Kidney tubule cell (primary cell): ENCODE results near the gene ZNF280C.
"Not testable (repeated sequence)": the region's sequence is repeated elsewhere in the genome, so short reads cannot be mapped to it uniquely, and the experiment has no call there.

Source experiments
- DNase-seq: peaks from one replicate; pipeline ENCODE4 v3.0.0-alpha.2; 2018; ENCODE audit warnings: low spot score

ZNF280C gene, protein sequence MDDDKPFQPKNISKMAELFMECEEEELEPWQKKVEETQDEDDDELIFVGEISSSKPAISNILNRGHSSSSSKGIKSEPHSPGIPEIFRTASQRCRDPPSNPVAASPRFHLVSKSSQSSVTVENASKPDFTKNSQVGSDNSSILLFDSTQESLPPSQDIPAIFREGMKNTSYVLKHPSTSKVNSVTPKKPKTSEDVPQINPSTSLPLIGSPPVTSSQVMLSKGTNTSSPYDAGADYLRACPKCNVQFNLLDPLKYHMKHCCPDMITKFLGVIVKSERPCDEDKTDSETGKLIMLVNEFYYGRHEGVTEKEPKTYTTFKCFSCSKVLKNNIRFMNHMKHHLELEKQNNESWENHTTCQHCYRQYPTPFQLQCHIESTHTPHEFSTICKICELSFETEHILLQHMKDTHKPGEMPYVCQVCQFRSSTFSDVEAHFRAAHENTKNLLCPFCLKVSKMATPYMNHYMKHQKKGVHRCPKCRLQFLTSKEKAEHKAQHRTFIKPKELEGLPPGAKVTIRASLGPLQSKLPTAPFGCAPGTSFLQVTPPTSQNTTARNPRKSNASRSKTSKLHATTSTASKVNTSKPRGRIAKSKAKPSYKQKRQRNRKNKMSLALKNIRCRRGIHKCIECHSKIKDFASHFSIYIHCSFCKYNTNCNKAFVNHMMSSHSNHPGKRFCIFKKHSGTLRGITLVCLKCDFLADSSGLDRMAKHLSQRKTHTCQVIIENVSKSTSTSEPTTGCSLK

DNA sequence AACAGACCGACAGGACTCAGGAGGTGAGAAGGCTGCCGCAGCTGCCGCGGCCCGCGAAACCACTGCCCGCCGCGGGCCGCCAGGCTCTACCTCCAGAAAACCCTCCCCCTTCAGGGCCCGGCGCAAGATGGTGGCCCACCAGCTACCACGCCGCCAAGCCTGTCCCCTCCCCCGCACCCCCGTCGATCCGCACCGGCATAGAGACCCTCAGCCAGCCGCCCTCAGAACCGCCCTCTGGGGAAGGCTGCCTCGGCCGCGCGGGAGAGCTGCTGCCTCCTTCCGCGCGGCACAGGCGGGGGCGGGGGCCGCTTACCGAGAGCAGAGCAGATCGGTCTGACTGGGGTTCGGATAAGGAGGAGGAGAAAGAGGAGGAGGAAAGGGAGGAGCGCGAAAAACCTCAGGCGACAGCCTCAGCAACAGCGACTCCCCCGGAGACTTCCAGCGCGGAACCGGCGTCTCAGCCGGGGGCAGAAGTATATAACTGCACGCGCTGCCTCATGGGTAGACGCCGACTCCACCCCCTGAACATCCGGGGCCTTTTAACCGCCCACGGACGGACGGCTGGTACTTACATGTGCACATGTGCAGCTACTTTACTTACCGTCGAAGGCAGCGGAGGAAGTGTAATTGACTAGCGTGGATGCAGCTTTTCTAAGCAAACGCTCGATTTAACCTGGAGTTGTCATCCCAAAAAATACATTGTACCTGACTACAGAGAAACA, at the start of gene ZNF280C:
Gene ZNF280C (minus strand): TSS at position 451 of the 722 bp plus-strand sequence. CDS start 8,450 bp downstream, outside the sequence.
- DNase-seq = peak; percentile 94

DNA sequence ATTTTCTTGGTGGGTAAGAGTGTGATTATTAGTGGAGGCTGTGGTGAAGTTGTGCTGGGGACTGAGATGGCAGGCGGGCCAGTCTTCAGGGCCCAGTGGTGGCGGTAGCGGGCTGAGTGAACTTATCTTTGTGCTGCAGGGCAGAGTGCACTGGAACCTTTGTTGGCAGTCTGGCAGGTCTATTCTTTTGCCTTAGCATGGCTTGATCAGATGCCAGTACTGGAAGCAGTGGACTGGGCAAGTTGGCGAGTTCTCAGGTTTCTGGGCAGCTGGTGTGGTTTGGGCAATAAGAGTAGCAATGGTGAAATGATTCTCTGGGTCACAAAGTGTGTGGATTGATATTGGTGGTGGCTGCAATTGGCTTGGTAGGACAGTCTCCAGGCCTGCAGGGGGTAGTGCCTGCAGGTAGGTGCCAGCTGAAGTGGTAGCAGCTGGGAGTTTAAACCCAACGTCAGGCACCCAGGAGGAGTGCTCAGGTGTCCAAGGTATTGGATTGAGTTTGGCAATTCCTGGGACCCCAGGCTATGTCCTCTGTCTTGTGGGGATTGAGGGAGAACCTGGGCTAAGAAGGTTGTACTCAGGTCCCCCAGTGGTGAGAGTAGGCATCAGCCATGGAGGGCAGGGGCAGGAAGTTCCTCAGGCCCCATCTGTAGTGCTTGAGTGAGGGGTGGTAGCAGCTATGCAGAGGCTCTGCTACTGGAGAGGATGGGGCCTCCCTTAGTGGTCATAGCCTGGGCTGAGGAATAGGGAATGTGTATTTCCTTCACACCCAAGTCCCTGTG, 36.1 kb upstream of the ZNF280C start:
- no peak for DNase-seq

DNA sequence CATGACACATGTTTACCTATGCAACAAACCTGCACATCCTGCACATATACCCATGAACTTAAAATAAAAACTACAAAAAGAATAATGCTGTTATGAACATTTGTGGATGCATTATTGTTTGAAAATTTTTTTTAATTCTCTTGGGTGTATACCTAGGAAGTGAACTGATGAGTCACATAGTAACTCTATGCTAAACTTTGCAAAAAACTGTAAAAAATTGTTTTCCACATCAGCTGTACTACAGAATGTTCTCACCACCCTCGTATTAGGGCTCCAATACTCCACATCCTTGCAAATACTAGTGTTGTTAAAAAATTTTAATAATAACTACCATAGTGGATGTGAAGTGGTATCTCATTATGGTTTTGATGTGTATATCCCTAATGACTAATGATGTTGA, 33.3 kb upstream of the ZNF280C start:
- no peak for DNase-seq

DNA sequence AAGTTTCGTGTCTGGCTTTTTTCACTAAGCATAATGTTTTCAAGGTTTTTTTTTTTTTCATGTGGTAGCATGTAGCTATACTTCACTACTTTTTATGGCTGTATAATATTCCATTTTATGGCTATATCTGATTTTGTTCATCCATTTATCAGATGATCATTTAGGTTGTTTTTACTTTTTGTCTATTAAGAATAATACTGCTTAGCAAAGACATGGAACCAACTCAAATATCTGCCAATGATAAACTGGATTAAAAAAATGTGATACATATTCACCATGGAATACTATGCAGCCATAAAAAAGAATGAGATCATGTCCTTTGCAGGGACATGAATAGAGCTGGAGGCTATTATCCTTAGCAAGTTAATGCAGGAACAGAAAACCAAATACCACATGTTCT, 32.7 kb upstream of the ZNF280C start:
- DNase-seq = no peak

DNA sequence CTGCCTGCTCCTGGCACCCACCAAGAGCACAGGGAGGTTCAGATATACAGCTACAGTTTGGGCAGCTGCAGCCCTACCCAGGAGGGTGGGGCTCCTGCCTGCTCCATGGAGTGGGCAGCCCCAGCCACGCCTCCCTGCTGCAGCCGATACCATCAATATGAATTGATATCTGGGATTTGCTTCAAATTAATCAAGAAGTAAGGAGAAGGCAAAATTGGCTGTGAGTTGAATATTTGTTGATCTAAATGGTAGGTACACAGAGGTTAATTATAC, 31.2 kb upstream of the ZNF280C start:
- DNase-seq = no peak

DNA sequence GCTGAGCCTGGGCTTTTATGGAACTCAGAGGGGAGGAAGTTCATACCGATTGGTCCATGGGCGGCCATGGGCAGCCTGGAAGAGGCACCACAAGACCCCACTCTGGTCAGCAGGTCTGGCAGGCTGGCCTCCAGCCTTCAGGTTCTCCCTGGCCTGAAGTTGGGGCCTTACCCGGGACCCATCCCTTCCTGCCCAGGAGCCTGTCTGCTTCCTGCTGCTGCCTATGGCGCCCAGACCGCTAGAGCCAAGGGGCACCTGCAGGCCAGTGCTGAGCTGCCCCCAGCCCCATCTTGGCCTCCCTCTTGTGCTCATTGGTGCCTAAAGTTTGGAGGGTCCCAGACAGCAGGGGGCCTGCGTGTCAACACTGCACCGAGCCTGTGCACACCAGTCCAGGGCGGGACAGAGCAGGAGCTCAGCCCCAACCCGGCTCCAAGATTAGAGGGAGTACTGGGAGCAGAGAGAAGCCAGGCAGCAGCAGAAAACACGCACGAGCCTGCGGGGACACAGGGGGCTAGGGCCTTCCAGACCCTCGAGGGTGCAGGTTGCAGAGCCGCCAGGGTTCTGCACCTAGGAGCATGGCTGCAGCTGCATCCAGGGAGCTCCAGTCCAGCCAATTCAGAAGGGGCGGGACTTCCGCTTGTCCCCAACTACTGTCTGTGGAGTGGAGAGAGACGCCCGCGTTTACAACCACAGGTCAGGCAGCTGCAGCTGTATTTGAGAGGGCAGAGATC, 30.7 kb upstream of the ZNF280C start:
- DNase-seq = no peak

DNA sequence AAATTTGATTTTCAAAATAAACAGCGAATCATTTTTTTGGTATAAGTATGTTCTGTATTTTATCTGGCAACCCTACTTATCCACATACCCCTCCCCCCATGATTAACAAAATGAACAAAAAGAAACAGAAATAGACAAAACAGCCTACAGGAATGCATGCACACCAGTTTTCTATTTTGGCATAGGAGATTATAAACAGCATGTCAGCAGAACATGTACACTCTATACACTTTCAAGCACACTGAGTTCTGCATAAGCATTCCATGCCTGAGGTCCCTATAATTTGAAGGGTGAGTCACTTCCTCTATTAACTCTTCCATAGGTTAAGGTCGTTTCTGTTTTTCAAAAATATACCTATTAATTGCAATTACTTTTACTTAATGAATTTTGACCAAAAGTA, 28.0 kb upstream of the ZNF280C start:
- no peak for DNase-seq

DNA sequence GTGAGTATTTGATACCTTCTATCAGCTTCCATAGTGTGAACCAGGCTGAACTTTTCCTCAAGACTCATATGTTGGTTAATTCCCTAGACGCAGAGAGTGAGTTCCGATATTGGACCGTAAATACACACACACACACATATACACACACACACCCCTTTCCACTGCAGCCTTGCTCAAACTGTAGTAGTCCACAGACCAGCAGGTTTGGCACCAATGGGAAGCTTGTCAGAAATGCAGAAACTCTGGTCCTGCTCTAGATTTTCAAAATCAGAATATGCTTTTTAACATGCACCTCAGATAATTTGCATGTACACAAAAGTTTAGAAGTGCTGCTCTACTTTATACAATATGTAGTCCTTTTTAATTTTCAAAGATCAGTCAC, 27.6 kb upstream of the ZNF280C start:
- no peak for DNase-seq

DNA sequence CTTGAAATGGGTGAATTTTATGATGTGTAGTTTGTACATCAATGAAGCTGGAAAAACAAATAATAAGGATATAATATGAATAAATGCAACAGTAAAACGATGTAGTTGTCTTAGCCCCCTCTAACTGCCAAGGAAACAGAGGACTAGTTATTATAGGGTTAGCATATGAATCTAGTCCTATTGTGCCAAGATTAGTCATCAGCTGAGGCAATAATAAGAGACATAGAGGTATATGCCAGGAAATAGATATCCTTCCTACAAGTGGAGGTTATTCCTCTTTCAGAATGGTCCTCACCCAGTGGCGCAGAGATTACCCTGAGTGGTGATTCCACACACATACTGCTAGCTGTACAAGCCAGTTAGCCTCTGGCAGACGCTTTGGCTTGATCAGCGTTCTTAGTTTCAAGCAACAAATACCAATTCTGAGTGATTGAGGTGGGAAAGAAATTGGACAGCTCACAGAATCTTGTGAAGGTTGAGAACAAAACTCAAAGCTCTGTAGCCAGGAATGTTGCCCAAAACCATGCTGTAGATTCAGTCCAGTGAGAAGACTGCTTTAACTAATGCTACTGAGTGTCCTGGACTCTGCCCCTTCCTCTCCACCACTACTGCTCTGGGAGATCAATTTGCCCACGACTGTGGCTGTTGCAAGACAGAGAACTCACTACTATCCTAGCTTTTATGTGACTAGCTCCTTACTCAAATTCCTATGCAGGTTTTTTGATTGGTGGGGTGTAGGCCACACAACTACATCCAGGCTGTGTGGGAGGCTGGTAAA, 27.0 kb upstream of the ZNF280C start:
- DNase-seq = no peak

DNA sequence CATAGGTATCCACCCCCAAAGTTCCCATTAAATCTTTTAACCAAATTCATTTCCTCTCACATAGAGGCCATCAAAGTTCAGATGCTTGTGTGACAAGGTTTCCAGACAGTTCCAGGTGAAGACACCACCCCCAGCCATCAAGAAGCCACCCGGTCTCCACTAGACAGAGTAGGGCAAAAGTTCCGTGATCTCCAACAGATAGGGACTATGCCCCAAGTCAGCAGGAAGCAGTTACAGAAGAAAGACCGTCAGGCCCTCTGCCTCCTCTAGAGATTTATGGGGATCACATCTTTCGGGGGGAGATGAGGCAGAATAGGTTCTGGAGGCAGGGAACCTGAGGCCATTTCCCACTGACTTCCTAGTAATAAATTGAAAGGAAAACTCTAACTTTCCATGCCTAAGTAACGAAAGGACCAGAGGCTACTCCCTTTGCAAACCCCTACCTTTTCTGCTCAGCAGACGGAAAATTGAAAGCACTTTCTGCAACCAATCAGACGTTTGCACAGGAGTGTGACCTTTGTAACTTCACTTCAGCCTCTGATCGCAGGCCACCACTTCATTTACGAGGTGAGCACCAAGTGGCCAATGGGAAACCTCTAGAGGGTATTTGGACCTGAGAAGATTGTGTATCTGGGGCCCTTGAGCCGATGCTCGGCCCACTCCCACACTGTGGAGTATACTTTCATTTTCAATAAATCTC, 18.5 kb upstream of the ZNF280C start:
- DNase-seq = no peak

DNA sequence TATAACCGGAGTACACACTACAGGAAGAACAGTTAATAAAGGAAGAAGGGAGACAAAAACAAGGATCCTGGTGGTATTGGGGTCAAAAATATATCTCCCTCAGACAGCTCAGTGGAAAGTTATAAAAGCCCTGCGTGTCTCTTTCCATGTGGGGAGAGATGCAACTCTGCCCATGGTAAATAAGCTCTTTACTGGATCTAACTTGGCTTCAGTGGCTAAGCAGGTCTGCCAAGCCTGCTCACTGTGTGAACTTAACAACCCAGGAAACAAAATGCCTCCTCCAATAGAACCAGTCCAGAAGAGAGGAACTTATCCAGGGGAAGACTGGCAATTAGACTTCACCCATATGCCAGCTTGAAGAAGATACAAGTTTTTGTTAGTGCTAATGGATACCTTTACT, 17.0 kb upstream of the ZNF280C start:
- DNase-seq = no peak

DNA sequence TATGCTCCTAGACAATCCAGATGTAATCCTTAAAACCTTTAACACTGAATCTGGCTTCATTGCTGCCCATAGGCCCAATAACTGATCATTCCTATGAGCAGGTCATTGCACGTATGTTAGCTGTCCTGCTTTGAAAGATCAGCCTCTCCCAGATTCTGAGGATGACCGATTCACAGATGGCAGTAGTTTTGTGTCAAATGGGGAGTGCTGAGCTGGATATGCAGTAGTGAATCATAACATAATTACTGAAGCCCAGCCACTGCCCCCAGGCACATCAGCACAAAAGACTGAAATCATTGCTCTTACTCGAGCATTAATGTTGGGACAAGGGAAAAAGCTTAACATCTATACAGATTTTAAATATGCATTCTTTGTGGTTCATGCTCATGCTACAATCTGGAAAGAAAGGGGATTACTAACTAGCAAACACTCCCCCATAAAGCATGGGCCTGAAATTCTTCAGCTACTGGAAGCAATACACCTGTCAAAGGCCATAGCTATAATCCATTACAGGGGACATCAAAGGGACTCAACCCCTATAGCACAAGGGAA, 16.4 kb upstream of the ZNF280C start:
- DNase-seq = no peak

DNA sequence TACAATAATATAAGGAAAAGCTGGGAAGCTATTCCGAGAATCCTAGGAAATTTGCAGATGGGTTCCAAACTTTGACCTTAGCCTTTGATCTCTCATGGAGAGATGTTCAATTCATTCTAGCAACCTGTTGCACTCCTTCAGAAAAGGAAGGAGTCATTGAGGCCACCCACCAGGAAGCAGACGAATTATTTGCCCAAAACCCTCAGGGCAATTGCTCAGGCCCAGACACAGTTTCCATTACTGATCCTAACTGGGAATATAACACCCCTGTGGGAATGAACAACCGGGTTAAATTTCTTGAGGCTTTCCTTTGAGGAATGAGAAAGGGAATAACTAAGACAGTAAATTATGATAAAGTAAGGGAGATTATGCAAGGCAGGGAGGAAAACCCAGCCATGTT, 13.5 kb upstream of the ZNF280C start:
- no peak for DNase-seq

DNA sequence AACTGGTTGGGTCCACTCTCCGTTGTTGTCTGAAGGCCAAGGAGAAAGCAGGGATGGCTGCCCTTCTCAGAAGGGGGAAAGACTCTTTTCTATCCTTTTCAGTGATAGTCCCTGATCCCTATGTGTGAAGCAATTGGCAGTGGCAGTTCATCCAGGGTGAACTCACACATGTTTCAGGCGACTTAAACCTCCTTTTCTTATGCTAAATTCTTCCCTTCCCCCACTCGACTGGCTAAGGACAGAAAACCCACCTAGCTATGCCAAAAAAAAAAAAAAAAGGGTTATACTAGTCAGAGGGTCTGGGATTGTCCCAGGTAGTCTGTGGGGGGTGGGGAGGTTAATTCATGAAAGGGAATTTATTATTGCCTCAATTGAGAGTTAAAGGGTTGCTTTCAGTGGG, 12.2 kb upstream of the ZNF280C start:
- DNase-seq = no peak

DNA sequence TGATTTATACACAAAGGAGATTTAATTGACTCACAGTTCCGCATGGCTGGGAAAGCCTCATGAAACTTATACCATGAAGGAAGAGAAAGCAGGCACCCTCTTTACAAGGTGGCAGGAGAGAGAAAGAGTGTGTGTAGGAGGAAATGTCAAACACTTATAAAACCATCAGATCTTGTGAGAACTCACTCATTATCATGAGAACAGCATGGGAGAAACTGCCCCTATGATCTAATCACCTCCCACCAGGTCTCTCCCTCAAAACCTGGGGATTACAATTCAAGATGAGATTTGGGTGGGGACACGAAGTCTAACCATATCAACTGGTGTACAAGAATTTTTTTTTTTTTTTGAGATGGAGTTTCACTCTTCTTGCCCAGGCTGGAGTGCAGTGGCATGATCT, 3.6 kb upstream of the ZNF280C start:
- peak; percentile 29 for DNase-seq

DNA sequence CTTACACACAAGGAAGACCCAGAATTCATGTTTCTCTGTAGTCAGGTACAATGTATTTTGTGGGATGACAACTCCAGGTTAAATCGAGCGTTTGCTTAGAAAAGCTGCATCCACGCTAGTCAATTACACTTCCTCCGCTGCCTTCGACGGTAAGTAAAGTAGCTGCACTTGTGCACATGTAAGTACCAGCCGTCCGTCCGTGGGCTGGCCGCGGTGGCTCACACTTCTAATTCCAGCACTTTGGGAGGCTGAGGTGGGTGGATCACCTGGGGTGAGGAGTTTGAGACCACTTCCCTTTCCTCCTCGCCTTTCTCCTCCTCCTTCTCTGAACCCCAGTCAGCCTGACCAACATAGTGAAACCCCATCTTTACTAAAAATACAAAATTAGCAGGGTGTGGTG, 692 bp upstream of the ZNF280C start:
- DNase-seq = not testable (repeated sequence)

DNA sequence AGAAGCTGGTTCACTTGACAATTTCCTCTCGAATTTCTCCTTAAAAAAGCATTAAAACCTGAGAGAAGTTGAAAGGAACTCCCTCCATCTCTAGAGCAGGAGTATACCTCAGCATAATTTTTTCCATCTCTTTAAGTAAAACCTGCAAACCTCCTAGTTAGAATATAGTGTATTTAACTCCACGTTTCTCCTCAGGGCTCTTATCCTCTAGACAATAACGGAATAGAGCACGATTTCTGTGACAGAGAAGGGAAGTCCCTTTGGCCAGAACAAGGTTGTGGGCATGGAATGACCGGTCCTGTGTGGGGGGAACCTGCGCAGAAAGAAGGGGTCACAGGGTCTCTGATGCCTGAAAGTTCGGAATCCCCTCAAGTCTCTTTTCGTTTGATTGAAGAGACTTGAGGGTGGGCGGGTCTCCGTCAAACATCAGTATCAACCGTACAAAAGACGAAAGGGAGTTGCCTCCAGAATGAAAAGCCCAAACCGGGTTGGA, 697 bp downstream of the ZNF280C start:
- DNase-seq = no peak

DNA sequence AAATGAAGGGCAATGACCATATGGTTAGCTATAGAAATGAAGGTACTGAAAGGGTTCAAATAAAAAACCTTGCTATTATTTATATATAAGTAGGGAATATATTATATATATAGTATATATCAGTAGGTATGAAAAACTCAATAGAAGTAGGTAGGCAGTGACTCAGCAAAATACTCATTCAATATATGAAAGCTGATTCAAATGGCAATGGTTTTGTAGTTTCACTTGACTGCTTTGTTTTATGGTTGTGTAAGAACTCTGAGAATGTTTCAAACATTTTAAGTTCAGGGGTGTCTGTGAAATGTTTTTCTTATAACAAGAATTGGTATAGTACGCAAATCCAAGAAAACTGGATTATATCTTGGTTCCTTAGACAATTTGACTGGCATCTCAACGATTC, 4.1 kb downstream of the ZNF280C start:
- no peak for DNase-seq

DNA sequence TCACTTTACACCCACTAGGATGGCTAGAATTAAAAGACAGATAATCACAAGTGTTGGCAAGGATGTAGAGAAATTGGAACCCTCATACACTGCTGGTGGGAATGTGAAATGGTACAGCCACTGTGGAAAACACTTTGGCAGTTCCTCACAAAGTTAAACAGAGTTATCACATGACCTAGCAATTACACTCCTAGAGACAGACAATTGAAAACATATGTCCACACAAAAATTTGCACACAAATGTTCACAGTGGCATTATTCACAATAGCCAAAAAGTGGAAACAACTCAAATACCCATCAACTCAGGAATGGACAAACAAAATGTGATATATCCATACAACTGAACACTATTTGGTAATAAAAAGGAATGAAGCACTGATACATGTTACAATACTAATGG, 5.7 kb downstream of the ZNF280C start:
- DNase-seq = no peak

DNA sequence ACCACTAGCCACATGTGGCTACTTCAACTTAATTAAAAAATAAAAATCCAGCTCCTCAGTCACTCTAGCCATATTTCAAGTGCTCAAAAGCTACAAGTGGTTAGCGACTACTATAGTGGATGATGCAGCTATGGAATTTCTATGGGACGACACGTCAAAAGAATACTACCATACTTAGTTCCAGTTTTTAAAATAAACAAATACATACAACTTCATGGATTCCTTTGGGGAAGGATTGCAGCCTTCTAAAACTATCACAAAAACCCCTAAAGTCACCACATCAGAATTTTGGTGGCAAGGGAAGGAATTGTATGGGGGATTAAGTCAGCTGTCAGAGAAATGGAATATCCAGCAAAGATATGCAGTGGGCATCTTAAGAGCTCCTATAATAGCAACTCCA, 6.5 kb downstream of the ZNF280C start:
- DNase-seq = no peak
